Erythroblast (primary cell): ENCODE data around the gene PML.

Experiments used
- GATA1 ChIP-seq: IDR thresholded peaks from 2 replicates; pipeline ENCODE4 v1.6.1; 2011; ENCODE audit warnings: low read depth, mild to moderate bottlenecking, control low read depth, low read length, moderate library complexity
- POLR2A ChIP-seq: IDR thresholded peaks from 2 replicates; pipeline ENCODE4 v1.6.1; 2011; ENCODE audit warnings: mild to moderate bottlenecking, low read length

DNA sequence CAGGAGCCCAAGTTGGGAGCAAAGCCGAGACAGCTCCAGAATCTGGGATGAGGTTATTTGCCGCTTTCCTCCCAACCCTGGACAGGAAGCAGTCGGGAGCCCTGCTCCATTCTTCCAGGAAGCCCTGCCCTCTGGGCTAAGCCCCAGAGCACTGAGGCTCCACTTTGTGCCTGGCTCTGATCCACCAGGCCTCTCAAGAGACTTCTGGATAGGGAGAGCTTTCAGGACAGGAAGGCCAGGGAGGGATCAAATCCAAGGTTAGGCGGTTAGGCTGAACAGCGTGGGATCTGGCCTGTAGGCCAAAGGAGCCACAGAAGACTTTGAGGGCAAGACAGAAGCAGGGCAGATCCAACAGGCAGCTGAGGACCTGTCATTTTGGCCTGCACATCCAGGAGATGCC lies 3.3 kb upstream of the PML start:
- TF ChIP-seq POLR2A (no peak), GATA1 (no peak)
